SU-DHL-6 (cell line): ENCODE data around the gene UCN2.

ENCODE experiments used
- H2AFZ ChIP-seq: fragments of 200-600 bp; sonication (generic); 2 replicates; pipeline ENCODE4 v1.6.1; 2014; ENCODE audit warnings: low read depth, mild to moderate bottlenecking, moderate library complexity, mixed read lengths, antibody characterized with exemption, low read length; ENCODE audit not compliant: severe bottlenecking
- H3F3A ChIP-seq: fragments of 200-600 bp; shearing (Covaris generic); 2 replicates; pipeline ENCODE4 v1.6.0; 2016; ENCODE audit warnings: antibody characterized with exemption, mild to moderate bottlenecking; ENCODE audit not compliant: insufficient read depth
- H3K27ac ChIP-seq: fragments of 200-600 bp; sonication (generic); 2 replicates; pipeline ENCODE4 v1.5.1; 2016; ENCODE audit warnings: low read depth, mild to moderate bottlenecking, low read length, moderate library complexity, mixed read lengths
- H3K27me3 ChIP-seq: fragments of 200-600 bp; sonication (generic), shearing (Covaris generic); 2 replicates; pipeline ENCODE4 v1.6.0; 2014; ENCODE audit warnings: mild to moderate bottlenecking, low read length
- H3K36me3 ChIP-seq: fragments of 200-600 bp; sonication (generic); 2 replicates; pipeline ENCODE4 v1.6.1; 2014; ENCODE audit warnings: mild to moderate bottlenecking, low read length, mixed read lengths
- H3K4me2 ChIP-seq: fragments of 300-600, 200-600 bp; shearing (Covaris generic), sonication (generic); 2 replicates; pipeline ENCODE4 v1.6.0; 2014; ENCODE audit warnings: low read length, low read depth, mild to moderate bottlenecking; ENCODE audit not compliant: poor library complexity, severe bottlenecking
- H3K4me3 ChIP-seq: fragments of 200-600 bp; sonication (generic); 2 replicates; pipeline ENCODE4 v1.5.1; 2014; ENCODE audit warnings: antibody characterized with exemption, low read length, mild to moderate bottlenecking, mixed read lengths; ENCODE audit not compliant: insufficient read depth, poor library complexity, severe bottlenecking
- H3K79me2 ChIP-seq: fragments of 200-600 bp; sonication (generic); 2 replicates; pipeline ENCODE4 v1.6.1; 2014; ENCODE audit warnings: mild to moderate bottlenecking, low read length, moderate library complexity; ENCODE audit not compliant: insufficient read depth
- H3K9ac ChIP-seq: fragments of 200-600 bp; sonication (generic); 2 replicates; pipeline ENCODE4 v1.7.0; 2014; ENCODE audit warnings: mild to moderate bottlenecking, low read length
- H3K9me2 ChIP-seq: fragments of 200-600 bp; sonication (generic); replicated peaks from 2 replicates; pipeline ENCODE4 v1.6.1; 2014; ENCODE audit warnings: low read length; ENCODE audit not compliant: insufficient read depth
- H3K9me3 ChIP-seq: fragments of 200-600 bp; sonication (generic); 2 replicates; pipeline ENCODE4 v1.6.1; 2014; ENCODE audit warnings: low read length, mixed read lengths; ENCODE audit not compliant: insufficient read depth
- H4K20me1 ChIP-seq: fragments of 200-600 bp; sonication (generic); 2 replicates; pipeline ENCODE4 v1.6.1; 2014; ENCODE audit warnings: low read depth, mild to moderate bottlenecking, antibody characterized with exemption, low read length, moderate library complexity, mixed read lengths
- EZH2phosphoT487 ChIP-seq: fragments of 200-600 bp; sonication (generic), shearing (Covaris generic); conservative IDR thresholded peaks from 2 replicates; pipeline ENCODE4 v1.6.1; 2018; ENCODE audit warnings: mild to moderate bottlenecking, antibody characterized with exemption, low read length, moderate library complexity, mixed read lengths
- TF ChIP-seq, protein P1 (sequence below): fragments of 200-600 bp; sonication (generic); IDR thresholded peaks from one replicate; pipeline ENCODE4 v1.5.1; 2017; ENCODE audit warnings: antibody characterized with exemption, mild to moderate bottlenecking, low read length, moderate library complexity; ENCODE audit not compliant: insufficient read depth, poor library complexity, severe bottlenecking

UCN2 gene

DNA sequence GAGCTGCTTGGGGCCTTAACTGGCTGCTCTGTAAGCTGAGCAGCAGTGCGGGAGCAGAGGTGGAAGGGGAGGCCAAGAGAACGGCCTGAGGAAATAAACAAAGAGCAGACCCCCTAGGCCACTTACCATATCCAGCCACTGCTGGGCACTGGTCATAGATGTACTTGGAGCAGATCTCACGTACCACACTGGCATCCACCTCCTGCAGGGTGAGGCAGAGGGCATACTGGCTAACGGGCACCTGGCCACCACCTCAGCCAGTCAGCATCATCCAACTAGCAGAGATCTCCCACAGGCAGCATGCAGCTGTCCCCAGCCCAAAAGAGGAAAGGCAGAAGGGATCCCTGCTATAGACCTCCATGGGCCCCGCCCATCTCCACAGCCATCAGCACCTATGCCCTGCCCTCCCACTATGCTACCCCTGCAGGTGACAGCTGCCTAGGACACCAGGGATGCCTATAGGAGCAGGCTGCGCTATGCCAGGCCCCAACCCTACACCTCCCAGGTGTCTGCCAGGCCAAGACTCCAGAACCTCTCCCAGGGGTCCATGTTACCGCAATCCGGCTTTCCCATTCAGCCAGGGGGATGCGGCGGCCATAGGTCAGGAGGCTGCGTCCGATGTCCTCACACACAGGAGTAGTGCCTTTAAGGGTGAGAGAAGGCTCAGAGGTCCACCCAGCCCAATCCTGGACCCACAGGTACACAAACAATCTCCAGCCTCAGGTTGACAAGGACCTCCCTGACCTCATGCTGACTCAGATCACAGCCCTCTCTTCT lies 36.1 kb upstream of the UCN2 start:
- Histone ChIP-seq H3K36me3 (no peaks in the 10 kb centered on the region; the same call in 1 of the 2 replicates), H3F3A (no peaks in the 10 kb centered on the region), H4K20me1 (no peaks in the 10 kb centered on the region), H3K27ac (no peak overlapping the region), H3K27me3 (no peaks in the 10 kb centered on the region), H3K9me2 (no peaks in the 10 kb centered on the region), H3K9me3 (no peaks in the 10 kb centered on the region), H3K9ac (no peak overlapping the region), H2AFZ (no peak overlapping the region), H3K79me2 (no peaks in the 10 kb centered on the region), H3K4me3 (no peak overlapping the region), H3K4me2 (no peak overlapping the region)
- TF ChIP-seq, protein P1, sequence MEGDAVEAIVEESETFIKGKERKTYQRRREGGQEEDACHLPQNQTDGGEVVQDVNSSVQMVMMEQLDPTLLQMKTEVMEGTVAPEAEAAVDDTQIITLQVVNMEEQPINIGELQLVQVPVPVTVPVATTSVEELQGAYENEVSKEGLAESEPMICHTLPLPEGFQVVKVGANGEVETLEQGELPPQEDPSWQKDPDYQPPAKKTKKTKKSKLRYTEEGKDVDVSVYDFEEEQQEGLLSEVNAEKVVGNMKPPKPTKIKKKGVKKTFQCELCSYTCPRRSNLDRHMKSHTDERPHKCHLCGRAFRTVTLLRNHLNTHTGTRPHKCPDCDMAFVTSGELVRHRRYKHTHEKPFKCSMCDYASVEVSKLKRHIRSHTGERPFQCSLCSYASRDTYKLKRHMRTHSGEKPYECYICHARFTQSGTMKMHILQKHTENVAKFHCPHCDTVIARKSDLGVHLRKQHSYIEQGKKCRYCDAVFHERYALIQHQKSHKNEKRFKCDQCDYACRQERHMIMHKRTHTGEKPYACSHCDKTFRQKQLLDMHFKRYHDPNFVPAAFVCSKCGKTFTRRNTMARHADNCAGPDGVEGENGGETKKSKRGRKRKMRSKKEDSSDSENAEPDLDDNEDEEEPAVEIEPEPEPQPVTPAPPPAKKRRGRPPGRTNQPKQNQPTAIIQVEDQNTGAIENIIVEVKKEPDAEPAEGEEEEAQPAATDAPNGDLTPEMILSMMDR = no peak
- no peak for TF ChIP-seq EZH2phosphoT487

DNA sequence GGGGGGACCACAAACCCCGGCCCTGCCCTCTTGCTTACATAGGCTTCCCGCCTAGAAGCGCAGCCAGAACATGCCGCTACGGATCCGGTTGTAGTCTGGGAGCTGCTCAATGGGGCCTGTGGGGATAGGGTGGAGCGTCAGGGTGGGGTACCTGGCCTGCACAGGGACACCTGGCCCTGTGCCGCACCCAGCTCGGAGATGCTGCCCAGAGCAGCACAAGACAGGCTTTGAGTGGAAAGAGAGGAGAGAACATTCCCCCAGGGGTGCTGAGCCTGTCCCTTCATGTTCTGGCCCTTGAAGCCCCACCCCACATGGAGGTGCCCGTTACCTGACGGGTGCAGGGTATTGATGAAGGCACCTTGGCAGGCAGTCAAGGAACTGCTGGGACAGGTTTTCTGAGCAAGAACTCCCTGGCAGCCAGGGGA lies 35.5 kb upstream of the UCN2 start:
- Histone ChIP-seq H2AFZ (no peak overlapping the region), H3K79me2 (no peaks in the 10 kb centered on the region), H3F3A (no peaks in the 10 kb centered on the region), H3K9me3 (no peaks in the 10 kb centered on the region), H3K9ac (no peak overlapping the region), H4K20me1 (no peaks in the 10 kb centered on the region), H3K9me2 (no peaks in the 10 kb centered on the region), H3K4me2 (no peak overlapping the region), H3K27ac (no peak overlapping the region), H3K27me3 (no peaks in the 10 kb centered on the region), H3K36me3 (no peaks in the 10 kb centered on the region; the same call in 1 of the 2 replicates), H3K4me3 (no peak overlapping the region)
- TF ChIP-seq, protein P1 = no peak
- no peak for TF ChIP-seq EZH2phosphoT487

DNA sequence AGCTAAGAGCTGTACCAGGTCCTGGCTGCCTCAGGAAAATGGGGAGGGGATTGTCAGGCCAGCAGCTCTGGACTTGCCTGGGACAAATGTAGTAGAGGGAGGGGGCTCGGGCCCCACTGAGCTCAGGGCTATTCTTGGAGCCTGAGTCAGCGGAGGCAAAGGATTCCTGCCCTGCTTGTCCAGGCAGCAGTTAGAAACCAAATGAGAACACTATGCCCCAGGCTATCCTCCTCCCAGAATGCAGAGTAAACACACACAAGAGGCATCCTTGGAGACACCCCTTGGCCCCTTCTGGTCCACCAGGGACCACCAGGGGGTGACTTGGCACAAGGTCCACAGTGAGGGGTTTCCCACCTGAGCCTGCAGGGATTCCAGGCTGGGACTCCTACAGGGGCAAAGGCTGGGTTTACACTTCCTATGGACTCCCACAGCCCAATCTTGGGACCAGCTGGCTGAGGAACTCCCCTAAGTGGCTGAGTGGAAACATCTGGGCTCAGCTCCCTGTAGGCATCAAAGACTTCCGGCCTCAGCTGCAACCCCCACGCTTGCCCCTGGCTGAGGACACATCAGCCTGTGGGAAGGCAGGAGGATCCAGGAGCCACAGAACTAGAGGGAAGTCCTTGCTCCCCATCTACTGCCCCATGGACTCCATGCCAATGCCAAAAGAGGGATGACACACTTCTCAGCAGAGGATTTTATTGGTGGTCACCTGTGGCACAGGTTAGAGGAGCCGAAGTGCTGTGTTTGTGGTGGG lies 34.9 kb upstream of the UCN2 start:
- Histone ChIP-seq H3K9ac (no peak overlapping the region), H3K4me3 (no peak overlapping the region), H2AFZ (no peak overlapping the region), H3K36me3 (no peaks in the 10 kb centered on the region; the same call in 1 of the 2 replicates), H3K9me2 (no peaks in the 10 kb centered on the region), H3K4me2 (no peak overlapping the region), H3K27ac (no peak overlapping the region), H3K79me2 (no peaks in the 10 kb centered on the region), H3F3A (no peaks in the 10 kb centered on the region), H3K27me3 (no peaks in the 10 kb centered on the region), H3K9me3 (no peaks in the 10 kb centered on the region), H4K20me1 (no peaks in the 10 kb centered on the region)
- TF ChIP-seq, protein P1 = no peak
- no peak for TF ChIP-seq EZH2phosphoT487
